HL-60 (cell line): Measurements from ENCODE around the gene OGDH.

Source experiments
- GABPA ChIP-seq: IDR thresholded peaks from 2 replicates; pipeline ENCODE4 v1.6.1; 2012; ENCODE audit warnings: low read depth
- POLR2AphosphoS5 ChIP-seq: IDR thresholded peaks from 2 replicates; pipeline ENCODE4 v1.6.1; 2012; ENCODE audit warnings: low read depth
- SPI1 ChIP-seq: IDR thresholded peaks from 2 replicates; pipeline ENCODE4 v1.6.1; 2012; ENCODE audit warnings: low read depth, mild to moderate bottlenecking, borderline replicate concordance
- TF ChIP-seq, protein P1 (sequence below): IDR thresholded peaks from 2 replicates; pipeline ENCODE4 v1.6.1; 2012; ENCODE audit warnings: low read depth; ENCODE audit not compliant: insufficient replicate concordance
- TF ChIP-seq, protein P2 (sequence below): IDR thresholded peaks from one replicate; pipeline ENCODE4 v1.5.1; 2011; ENCODE audit warnings: low read length, control low read depth, inconsistent platforms; ENCODE audit not compliant: insufficient read depth

DNA sequence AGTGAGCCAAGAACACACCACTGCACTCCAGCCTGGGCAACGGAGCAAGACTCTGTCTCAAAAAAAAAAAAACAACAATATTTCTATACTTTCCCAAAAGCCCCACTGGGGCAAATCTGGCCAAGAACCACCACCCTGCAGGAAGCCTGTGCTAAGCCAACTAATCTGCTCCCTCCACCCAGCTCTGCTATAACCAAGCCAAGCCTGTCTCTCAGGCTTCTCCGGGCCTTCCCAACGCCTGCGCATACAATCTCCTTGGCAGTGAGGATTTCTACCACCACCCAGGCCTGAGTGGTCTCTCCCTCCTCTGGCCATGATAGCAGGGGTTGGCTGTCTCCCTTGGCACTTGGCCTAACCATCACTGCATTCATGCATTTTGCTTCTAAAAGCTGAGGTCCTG lies 46.9 kb upstream of the OGDH start:
- TF ChIP-seq, protein P1, sequence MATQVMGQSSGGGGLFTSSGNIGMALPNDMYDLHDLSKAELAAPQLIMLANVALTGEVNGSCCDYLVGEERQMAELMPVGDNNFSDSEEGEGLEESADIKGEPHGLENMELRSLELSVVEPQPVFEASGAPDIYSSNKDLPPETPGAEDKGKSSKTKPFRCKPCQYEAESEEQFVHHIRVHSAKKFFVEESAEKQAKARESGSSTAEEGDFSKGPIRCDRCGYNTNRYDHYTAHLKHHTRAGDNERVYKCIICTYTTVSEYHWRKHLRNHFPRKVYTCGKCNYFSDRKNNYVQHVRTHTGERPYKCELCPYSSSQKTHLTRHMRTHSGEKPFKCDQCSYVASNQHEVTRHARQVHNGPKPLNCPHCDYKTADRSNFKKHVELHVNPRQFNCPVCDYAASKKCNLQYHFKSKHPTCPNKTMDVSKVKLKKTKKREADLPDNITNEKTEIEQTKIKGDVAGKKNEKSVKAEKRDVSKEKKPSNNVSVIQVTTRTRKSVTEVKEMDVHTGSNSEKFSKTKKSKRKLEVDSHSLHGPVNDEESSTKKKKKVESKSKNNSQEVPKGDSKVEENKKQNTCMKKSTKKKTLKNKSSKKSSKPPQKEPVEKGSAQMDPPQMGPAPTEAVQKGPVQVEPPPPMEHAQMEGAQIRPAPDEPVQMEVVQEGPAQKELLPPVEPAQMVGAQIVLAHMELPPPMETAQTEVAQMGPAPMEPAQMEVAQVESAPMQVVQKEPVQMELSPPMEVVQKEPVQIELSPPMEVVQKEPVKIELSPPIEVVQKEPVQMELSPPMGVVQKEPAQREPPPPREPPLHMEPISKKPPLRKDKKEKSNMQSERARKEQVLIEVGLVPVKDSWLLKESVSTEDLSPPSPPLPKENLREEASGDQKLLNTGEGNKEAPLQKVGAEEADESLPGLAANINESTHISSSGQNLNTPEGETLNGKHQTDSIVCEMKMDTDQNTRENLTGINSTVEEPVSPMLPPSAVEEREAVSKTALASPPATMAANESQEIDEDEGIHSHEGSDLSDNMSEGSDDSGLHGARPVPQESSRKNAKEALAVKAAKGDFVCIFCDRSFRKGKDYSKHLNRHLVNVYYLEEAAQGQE, result no peak
- TF ChIP-seq, protein P2, sequence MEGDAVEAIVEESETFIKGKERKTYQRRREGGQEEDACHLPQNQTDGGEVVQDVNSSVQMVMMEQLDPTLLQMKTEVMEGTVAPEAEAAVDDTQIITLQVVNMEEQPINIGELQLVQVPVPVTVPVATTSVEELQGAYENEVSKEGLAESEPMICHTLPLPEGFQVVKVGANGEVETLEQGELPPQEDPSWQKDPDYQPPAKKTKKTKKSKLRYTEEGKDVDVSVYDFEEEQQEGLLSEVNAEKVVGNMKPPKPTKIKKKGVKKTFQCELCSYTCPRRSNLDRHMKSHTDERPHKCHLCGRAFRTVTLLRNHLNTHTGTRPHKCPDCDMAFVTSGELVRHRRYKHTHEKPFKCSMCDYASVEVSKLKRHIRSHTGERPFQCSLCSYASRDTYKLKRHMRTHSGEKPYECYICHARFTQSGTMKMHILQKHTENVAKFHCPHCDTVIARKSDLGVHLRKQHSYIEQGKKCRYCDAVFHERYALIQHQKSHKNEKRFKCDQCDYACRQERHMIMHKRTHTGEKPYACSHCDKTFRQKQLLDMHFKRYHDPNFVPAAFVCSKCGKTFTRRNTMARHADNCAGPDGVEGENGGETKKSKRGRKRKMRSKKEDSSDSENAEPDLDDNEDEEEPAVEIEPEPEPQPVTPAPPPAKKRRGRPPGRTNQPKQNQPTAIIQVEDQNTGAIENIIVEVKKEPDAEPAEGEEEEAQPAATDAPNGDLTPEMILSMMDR, result no peak
- TF ChIP-seq POLR2AphosphoS5 (no peak), SPI1 (no peak), GABPA (no peak)
